K562 treated with DMSO at 1 percent for 12 hours (cell line): ENCODE measurements around the gene FKBP1B. TPM values are rescaled to one million over a fixed set of nuclear protein-coding genes. Genes with fewer than 3 reads are reported as not detected.

Source experiments
- total RNA-seq: library from RNA; unstranded; fragments of 300-600 nt; gene quantifications from 2 replicates; pipeline ENCODE4 v1.2.3, GENCODE V29; 2022; ENCODE audit not compliant: insufficient read depth

FKBP1B gene
- total RNA-seq, result 2.0 and 6.3 TPM in 2 replicates

GRCh38 chr2:24049485-24050021, at the start of gene FKBP1B:
TSS of gene FKBP1B (plus strand) at chr2:24049741. CDS start at chr2:24049850, 109 bp downstream.

GRCh38 chr2:24009680-24010476, 39.7 kb upstream of the FKBP1B start, which contains the start of gene MFSD2B:
TSS of gene MFSD2B (plus strand) at chr2:24010085. CDS start at chr2:24010097, 12 bp downstream.

DNA sequence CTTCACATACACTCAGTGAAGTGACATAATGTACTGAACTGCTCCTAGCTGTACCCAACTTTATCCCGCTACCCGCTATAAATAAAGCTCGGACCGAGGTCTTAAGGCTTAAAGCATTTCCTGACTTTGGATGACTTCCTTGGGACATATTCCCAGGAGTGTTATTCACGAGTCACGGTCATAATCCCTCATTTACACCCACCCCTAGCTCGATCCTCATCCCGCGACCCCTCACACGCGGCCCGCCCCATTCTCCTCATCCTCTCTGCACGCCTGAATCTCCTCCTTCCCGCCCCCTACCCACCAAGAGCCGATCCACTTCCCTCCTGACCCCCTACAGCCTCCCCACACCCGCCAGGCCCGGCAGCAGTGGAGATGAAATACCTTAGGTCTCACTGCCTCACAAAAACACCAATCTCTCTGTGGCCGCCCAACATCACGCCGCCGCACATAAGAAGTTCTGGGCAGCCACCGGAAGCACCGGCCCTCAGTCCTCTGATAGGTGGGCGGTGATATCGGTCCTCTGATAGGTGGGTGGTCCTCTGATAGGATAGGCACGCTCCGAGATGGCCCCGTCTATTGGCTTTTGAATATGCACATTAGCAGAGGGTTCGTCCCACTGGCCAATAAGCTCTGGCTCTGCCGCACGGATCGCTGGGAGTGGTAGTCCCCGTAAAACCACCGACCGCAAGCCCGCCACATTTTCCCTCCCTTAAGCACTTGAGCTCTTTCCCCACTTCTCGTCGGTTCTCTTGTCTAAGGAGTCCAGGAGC, 2.4 kb upstream of the FKBP1B start, which contains the start of gene WDCP:
TSS of gene WDCP (minus strand) at position 462 of the 773 bp plus-strand sequence. CDS start 7,897 bp downstream, outside the sequence.

DNA sequence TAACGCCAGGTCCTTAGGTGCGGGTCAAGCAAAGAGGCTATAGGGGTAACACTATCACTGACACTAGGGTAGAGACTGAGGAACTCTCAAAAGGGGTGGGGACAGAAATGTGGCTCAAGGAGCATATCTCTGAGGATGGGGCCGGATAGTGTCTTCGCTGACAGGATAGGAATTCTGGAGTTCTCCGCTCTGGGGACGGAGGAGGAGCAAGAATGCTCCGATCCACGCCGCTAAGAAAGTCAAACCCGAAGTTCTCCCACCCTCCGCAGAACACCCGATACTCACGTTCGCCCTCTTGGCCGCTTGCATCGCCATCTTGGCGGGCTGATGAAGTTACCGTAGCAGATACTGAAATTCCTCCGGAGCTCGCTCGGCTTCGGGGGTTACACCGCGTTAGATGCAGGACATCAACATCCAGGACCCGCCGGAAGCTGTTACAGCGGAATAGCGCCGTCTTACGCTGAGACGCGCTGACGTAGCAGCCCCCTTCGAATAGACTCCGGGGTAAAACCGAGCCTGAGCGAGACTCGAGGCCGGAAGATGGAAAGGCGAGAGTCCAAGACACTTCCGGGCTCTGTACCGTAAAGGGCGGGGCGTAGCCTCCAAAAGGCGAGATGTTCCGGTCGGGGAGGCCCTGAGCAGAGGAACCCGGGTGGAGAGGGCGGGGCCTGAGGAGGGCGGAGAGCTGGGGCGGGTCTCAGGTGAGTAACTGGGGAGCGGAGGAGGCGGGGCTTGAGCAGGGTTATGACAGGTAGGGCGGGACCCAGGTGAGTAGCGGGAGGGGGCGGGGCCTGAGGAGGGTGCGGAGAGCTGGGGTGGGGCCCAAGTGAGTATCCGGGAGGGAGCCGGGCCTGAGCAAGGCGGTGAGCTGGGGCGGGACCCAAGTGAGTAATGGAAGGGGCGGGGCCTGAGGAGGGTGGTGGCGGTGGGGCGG, 26.6 kb downstream of the FKBP1B start, which contains the start of gene SF3B6:
TSS of gene SF3B6 (minus strand) at position 412 of the 934 bp plus-strand sequence. CDS start at position 315, 97 bp downstream.

DNA sequence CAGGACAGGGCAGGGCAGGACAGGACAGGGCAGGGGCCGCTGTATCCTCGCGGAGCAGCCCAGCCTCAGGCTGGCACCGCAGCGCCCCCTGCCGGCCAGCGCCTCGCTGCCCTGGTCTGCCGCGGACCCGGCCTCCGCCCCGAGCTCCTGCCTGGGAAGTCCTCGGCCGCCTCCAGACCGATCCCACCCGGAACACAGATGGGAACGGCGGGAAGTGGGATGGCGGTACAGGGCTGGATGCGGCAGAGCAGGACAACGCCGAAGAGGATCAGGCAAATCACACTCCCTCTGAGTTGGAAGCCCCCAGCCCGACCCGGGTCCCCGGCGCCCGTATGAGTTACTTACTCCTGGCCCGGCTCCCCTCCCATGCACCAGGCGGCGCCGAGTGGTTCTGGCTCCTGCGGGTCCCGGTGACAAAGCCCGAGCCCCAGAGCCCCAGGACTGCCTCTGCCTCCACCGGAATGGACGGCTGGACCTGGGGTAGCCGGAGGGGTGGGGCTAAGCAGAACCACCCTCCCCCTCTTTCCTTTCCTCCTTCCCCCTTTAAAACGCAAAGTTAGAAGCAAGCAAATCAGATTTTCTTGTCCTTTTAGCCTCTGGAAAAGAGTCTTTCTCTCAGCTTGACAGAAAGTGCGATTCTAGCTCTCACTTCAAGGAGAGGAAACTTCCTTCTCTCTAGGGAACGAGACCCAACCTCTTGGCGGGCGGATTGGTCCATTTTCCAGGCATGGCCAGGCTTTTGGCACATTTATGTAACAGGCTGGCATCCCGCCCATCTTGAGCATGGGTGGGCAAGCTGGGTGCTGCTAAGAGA, 35.1 kb downstream of the FKBP1B start, which contains the start of gene TP53I3:
TSS of gene TP53I3 (minus strand) at position 449 of the 814 bp plus-strand sequence. CDS start 508 bp downstream, outside the sequence.

Other genes with a start within 250 kb of the FKBP1B start
- gene ATAD2B, start 122.6 kb upstream of the FKBP1B start, total RNA-seq, result 1.8 and 11.6 TPM in 2 replicates
- 7.0 and 14.9 TPM in 2 replicates for gene UBXN2A, start 109.3 kb upstream of the FKBP1B start, total RNA-seq
- 2.8 and 3.8 TPM in 2 replicates for gene MFSD2B, start 39.7 kb upstream of the FKBP1B start, total RNA-seq
- gene WDCP, start 2.4 kb upstream of the FKBP1B start, total RNA-seq, result 3.7 and 15.0 TPM in 2 replicates
- gene SF3B6, start 26.6 kb downstream of the FKBP1B start, total RNA-seq, result 161 and 189 TPM in 2 replicates
- 17.3 and 18.4 TPM in 2 replicates for gene TP53I3, start 35.1 kb downstream of the FKBP1B start, total RNA-seq
- not detected in 2 replicates for gene PFN4, start 73.6 kb downstream of the FKBP1B start, total RNA-seq
- 1.5 and 4.3 TPM in 2 replicates for gene FAM228B, start 73.7 kb downstream of the FKBP1B start, total RNA-seq
- not detected in 2 replicates for gene FAM228A, start 125.3 kb downstream of the FKBP1B start, total RNA-seq